Measurements from ENCODE around the gene KCNN1. TPM values are rescaled to one million over a fixed set of nuclear protein-coding genes. Genes with fewer than 3 reads are reported as not detected.

The KCNN1 gene
- total RNA-seq, 6 experiments from 2014 or later = not detected

GRCh38 chr19:17944301-17944700, 22.6 kb upstream of the KCNN1 start:
- Mint-ChIP-seq H3K9me3 (no peaks in the 10 kb centered on the region), H3K27ac (peak overlapping the region; percentile 74), H3K4me1 (ENCODE audit: low read depth) (peaks cover 14% of the 10 kb centered on the region), H3K36me3 (ENCODE audit: low read depth) (peaks cover 5% of the 10 kb centered on the region; the same call in 1 of the 2 replicates), H3K4me3 (no peak overlapping the region), H3K27me3 (ENCODE audit: insufficient read depth) (peaks cover 2% of the 10 kb centered on the region)
- no peak for TF ChIP-seq CTCF (IDR thresholded peaks at IDR 0.05)
- DNase-seq = peak; percentile 80

GRCh38 chr19:17946965-17947784, 19.7 kb upstream of the KCNN1 start:
- TF ChIP-seq CTCF (IDR thresholded peaks at IDR 0.05) = no peak
- H3K27ac Mint-ChIP-seq = peak overlapping the region; percentile 82
- peaks cover 20% of the 10 kb centered on the region for H3K27me3 Mint-ChIP-seq (ENCODE audit: insufficient read depth)
- DNase-seq = no peak
- peak overlapping the region; percentile 88 for H3K4me3 Mint-ChIP-seq
- H3K36me3 Mint-ChIP-seq (ENCODE audit: low read depth) = peaks cover 5% of the 10 kb centered on the region; the same call in 1 of the 2 replicates
- H3K4me1 Mint-ChIP-seq (ENCODE audit: low read depth) = peaks cover 20% of the 10 kb centered on the region
- H3K9me3 Mint-ChIP-seq = no peaks in the 10 kb centered on the region

- no peak for TF ChIP-seq CTCF (IDR thresholded peaks at IDR 0.05)
- Mint-ChIP-seq H3K36me3 (ENCODE audit: low read depth) (peaks cover 5% of the 10 kb centered on the region; the same call in 1 of the 2 replicates), H3K27ac (peak overlapping the region; percentile 82; the same call in 1 of the 2 replicates), H3K27me3 (ENCODE audit: insufficient read depth) (peaks cover 24% of the 10 kb centered on the region), H3K4me1 (ENCODE audit: low read depth) (peaks cover 20% of the 10 kb centered on the region), H3K9me3 (no peaks in the 10 kb centered on the region), H3K4me3 (peak overlapping the region; percentile 88)
- DNase-seq = peak; percentile 83
Observed at GRCh38 chr19:17947815-17948513, 18.9 kb upstream of the KCNN1 start.

- H3K9me3 Mint-ChIP-seq = no peaks in the 10 kb centered on the region
- H3K27me3 Mint-ChIP-seq (ENCODE audit: insufficient read depth) = peaks cover 28% of the 10 kb centered on the region
Observed at GRCh38 chr19:17948514-17948900, 18.4 kb upstream of the KCNN1 start.

More at GRCh38 chr19:17948514-17948900, 18.4 kb upstream of the KCNN1 start:
- H3K27ac Mint-ChIP-seq = no peak overlapping the region
- no peak for DNase-seq
- no peak for TF ChIP-seq CTCF (IDR thresholded peaks at IDR 0.05)
- peak overlapping the region; percentile 57 for H3K4me3 Mint-ChIP-seq
- peaks cover 5% of the 10 kb centered on the region; the same call in 1 of the 2 replicates for H3K36me3 Mint-ChIP-seq (ENCODE audit: low read depth)
- H3K4me1 Mint-ChIP-seq (ENCODE audit: low read depth) = peaks cover 20% of the 10 kb centered on the region

Data from HFFc6 (cell line).